HG02885 (cell line): Measurements from ENCODE around the gene XPO6.
"Not testable (repeated sequence)": the region's sequence is repeated elsewhere in the genome, so short reads cannot be mapped to it uniquely, and the experiment has no call there.

Experiments
- ATAC-seq: cut with Tn5 transposase; IDR thresholded peaks from one replicate; pipeline ENCODE4 v1.9.1; 2021; ENCODE audit warnings: mild to moderate bottlenecking; ENCODE audit not compliant: unreplicated experiment, poor library complexity

XPO6 gene

DNA sequence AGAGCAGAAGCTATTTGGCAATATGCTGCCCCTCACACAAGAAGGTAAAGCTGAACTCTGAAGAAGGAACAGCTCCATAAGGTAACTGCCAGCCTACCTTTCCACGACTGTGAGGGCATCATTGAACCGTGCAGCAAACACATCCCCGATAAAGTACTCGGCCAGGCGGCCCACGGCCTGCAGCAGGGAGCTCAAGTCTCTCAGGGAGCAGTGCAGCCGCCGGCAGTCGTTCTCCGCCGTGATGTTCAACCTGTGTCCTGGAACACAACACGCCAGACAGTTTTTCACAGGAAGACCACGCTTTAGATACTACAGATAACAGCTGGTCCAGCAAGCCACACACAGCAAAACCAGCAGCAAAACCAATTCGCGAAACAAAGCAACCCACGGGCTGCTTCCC, 86.2 kb downstream of the XPO6 start:
- ATAC-seq, result no peak

DNA sequence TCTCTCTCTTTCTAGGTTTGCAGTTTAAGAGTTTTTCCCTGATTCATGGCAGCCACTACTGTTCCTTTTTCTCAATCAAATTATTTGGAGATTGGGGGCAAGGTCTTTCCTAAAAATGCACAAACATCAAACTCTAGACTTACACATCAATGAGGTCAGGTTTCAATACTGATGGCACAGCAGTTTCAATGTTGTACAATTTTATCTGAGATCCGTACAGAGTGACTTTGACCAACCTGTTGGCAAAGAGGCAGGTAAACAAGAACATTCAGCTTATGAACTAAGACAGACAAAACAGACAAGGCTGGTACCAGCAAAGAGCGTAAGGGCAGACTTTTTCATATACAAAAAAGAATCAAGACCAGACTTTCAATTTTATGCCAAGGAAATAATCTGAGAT, 90.2 kb downstream of the XPO6 start:
- ATAC-seq, result no peak

DNA sequence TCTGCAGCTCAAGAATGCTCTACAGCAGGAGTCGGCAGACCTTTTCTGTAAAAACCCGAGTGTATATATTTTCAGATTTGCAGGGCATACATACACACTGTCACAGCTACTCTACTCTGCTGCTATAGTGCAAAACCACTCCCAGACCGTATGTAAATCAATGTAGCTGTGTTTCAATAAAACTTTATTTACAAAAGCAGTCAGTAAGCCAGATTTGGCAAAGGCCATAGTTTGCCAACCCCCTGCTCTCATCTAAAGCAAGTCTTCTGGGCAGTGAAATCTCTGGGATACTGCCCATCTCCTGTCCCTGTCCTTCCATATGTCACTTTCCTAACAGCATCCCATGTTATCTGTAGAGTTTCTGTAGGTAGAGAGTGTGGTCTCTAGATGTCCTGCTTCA, 91.0 kb downstream of the XPO6 start:
- no peak for ATAC-seq

DNA sequence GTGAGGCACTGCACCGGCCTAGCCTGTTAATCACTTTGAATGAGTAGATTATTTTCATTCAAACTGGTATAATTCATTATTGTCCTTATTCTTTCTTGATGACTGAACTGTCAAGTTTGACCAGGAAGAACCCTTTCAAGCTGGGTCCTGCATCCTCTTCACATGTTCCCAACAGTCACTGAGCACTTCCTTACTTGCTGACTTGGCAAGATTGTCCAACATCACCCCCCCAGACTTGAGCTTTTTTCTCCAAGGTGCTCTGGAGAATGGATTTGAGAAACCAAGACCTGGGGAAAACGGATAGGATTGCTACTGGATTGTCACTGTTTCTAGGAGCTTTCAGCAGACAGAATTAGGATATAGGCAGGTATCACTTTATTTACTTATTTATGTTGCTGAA, 93.1 kb downstream of the XPO6 start:
- no peak for ATAC-seq

DNA sequence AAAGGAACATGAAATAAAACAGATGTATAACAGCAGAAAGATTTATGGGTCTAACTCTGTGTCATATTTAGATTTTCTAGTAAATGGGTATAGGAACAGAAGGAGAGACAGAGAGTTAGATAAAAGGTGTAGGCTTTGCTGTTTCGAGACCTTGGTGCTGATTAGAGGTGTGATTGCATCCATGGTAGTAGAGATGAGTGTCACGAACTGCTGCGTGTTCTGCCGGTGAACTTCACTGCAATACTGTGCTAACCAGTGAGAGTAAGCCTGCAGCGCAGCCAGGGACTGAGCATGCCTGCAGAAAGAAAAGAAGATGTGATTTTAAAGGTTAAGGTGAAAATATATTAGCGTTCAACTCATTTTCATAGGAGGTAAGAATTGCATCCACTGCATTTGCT, 94.6 kb downstream of the XPO6 start:
- no peak for ATAC-seq

DNA sequence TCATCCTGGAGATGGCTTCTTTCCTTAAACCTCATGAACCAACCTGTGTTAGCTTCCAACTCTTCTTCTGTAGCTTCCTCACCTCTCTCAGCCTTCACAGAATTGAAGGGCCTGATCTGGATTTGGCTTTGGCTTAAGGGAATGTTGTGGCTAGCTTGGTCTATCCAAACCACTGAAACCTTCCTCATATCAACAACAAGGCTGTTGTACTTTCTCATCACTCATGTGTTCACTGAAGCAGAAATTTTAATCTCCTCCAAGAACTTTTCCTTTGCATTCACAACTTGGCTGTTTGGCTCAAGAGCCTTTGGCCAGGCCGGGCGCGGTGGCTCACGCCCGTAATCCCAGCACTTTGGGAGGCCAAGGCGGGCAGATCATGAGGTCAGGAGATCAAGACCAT, 95.9 kb downstream of the XPO6 start:
- ATAC-seq, result not testable (repeated sequence)

DNA sequence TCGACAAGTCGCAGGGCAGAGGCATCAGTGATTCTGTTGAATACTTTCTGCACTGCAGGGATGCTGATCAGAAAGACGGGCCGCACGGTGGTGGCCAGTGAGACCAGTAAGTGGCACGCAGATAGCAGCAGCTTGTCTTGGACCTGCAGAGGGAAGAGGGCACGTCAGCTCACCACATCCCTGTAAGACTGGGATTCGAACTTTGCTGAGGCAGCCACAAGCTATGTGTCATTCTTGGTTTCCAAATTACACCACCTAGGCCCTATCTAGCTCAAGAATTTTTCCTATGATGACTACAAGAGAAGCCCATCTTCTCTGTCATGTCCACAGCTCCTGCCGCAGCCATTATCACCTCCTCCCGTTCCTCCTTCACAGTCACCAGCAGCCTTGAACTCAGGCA, 98.9 kb downstream of the XPO6 start:
- ATAC-seq, result no peak

DNA sequence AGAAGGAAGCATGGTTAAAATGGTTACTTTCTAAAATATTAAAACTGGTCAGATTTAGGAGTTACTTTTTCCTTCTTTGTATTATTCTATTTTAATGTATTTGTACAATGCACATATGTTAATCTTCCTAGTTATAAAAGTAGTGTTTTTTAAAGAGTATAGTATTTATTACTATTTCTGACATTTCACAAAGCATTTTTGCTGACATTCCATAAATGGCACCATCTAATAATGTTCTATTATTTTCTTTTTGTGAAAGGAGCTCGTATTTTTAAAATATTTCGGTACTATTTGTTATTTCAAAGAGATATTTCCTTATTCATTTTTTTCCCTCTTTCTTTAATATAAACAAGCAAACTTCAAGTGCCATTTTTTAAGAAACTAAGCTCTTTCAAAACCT, 100.8 kb downstream of the XPO6 start:
- no peak for ATAC-seq

DNA sequence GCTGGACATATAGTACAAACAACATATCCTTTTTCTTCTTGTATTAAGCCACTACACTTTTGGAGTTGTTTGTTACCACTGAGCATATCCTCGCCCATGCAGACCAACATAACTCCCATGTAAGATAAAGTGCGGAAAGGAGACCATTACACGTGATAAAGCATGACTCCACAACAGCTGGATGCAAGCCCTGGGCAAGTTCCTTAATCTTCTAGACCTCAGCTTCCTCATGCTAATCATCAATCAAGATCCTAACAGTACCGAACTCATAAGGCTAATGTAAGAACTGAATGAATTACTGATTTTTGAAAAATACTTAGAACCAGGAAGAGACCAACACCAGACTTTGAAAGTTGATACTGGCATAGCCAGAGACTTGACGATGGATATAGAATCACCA, 101.3 kb downstream of the XPO6 start:
- ATAC-seq, result no peak

DNA sequence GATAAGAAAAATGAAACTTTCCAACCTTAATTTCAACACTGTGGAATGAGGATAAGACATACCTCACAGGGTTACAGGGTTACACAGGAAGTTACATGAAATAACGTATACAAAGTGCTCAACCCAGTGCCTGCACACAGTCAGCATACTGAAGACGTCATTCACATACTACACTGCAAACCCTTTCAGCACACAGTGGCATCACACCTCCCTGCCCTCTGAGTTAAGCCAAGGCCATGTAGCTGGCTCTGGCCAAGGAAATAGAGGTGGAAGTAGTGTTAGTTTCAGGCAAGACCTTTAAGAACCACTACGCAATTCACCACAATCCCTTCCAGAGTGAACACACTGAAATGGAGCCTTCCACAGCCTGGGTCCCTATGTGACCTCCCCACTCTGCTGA, 101.7 kb downstream of the XPO6 start:
- no peak for ATAC-seq

DNA sequence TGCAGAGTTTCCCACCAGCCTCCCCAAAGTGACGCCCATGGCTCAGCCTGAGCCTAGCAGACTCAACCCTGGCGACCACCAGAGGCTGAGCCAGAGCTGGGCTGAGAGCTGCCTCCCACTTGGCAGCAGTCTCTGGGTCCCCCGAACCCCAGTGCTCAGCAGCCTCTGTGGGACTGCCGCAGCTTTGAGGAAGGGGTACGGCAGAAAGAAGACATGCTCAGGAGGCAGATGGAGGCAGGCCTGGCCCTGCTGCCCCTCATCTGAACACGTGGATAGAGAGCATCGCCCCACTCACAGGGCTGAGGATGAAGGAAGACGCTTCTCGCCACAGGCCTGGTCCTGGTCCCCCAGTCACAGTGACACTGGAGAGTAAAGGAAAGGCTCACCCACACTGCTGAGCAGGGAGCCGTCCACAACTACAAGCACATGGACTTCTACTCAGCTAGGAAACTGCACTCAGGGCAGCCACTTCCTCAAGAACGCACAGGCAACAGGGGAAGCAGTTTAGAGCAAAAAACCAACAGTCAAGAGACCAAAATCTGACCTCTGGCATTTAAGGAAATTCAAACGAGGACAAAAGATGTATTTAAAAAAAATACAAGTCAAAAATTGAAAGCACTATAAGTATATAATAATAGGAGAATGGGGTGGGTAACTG, 103.0 kb downstream of the XPO6 start:
- no peak for ATAC-seq

DNA sequence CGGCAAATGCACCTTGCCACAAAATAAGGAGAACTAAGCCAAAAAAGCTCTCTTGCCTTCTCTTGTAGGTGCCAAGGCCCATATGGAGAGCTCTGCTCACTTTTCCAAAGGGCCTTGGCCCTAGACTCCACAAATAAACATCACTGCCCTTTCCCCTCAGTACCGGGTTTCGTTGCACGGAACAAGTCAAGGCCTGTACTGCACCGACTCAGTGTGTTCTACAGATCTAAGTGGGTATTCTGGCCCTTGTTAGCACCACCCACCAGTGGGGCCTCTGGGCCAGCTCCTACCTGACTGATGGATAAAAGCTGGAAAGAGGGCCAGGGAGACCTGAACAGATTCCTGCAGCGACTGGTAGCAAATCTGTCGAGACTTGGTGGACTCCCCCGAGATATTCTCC, 104.5 kb downstream of the XPO6 start:
- no peak for ATAC-seq

DNA sequence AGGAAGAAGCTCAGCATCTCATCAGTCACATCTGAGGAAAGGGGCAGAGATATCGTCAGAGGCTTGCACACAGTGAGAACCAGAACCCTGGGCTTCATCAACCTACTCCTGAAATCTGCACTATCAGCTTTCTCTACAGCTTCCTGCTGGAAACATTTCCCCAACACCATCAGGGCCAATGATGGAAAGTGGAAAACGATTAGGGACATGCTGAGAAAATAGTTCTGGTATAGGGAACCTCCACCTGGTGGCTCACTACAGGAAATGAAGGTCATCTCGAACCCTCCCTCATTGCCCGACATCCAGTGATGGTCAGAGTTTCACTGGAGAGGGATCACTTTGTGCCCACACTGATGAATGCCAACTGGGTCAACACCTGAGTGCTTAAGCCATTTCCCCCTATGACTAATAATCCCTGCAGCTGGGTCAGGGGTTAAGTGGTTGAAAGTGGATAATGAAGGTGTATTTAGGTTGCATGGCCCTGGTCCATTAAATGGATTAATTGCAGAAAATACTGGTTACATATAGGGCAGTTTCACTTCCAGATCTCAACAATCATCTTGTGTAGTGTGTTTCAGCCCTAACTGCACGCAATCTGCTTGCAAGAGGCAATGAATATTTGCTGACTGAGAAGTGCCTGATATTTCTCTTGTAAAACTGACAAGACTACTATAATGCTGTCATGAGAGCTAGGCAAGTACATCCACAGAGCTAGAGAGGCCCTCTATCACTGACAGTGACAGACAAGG, 105.1 kb downstream of the XPO6 start:
- no peak for ATAC-seq

DNA sequence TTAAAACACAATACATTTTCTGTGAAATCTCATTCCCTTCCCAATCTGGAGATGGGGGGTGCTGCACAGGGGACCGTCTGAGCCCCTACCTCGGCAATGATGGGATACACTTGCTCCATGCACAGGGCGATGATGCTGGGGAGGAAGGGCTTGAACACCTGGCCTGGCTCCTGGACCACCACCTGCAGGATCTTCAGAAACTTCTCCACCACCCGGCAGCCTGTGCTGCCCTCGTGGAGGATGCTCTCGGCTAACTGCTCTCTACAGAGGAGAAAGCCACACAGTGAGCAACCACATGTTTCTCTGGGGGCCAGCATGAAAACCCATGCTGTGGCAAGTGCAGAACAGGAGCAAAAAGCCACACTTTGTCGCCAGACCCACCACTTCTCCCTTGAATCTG, 105.8 kb downstream of the XPO6 start:
- ATAC-seq, result no peak

DNA sequence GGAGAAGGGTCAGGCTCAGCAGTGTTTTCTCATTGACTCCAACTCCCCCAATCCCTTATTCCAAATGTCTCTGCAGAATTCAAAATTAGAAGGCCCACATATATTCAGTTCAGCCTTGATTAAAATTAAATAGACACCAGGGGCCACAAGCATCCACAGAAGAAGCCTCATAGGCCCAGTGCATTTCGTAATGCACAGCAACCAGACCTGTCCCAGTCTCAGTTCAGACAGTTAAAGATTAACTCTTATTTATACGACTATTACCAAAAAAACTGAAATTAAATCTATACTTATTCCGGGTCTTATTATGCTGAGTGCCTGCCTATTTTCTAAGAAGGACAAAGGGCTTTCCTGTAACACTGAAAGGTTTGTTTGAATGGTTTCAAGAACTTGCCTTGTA, 106.5 kb downstream of the XPO6 start:
- no peak for ATAC-seq

DNA sequence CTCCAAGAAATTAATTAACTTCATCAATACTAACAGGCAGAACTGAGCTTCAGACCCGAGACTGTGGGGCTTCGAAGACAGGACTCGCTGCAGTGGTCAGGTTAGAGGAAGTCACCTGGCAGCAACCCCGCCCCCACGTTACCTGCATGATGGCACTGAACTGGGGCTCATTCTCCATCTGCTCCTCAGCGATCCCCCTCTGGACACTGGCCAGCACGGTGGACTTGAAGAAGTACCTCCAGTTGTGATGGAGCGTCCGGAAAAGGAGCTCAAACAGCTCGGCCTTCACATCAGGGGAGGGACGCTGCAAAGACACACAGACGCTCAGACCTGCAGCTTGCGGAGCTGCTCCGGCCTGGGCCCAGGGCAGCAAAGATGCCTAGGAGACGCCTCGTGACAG, 107.4 kb downstream of the XPO6 start:
- no peak for ATAC-seq

DNA sequence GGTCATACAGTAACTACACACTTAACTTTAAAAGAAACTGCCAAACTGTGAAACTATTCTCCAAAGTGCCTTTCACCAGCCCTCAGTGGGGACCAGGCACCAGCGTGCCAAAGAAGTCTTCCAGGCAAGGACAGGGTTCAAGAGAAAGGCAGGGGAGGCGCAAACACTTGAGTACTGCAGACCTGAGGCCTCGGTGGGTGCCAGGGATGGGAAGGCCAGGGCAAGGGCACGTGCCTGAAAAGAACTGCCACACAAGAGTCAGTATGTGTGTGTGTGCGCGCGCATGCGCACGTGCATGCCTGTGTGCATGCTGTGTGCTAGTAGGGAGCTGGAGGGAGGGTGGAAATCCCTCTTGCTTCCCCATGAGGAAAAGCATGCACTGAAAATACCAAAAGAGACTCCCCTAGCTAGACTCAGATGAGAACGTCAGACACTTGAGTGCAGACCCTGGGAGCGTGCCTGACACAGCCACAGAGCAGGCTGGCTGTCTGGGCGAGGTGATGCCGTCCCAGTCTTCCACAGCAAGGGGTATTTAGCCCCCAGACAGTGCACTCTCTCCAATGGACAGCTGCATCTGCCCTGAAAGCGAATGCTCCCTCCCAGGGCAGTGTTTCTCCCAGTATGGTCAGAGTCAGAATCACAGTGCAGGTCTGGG, 108.1 kb downstream of the XPO6 start:
- no peak for ATAC-seq

DNA sequence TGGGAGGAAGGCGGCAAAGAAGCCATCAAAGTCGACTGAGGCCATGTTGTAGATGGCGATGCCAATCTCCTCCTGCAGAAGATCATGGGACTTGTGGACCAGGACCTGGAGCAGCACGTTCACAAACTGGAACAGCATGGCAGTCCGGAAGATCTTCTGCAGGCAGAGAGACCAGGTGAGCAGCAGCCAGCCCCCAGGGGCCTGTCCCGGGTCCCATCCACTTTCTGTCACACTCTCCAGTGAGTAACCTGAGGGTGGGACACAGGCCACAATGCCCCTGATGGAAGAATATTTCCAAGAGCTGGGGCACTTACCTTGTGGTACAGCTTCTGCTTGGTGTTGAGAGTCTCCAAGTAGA, 110.3 kb downstream of the XPO6 start:
- no peak for ATAC-seq

DNA sequence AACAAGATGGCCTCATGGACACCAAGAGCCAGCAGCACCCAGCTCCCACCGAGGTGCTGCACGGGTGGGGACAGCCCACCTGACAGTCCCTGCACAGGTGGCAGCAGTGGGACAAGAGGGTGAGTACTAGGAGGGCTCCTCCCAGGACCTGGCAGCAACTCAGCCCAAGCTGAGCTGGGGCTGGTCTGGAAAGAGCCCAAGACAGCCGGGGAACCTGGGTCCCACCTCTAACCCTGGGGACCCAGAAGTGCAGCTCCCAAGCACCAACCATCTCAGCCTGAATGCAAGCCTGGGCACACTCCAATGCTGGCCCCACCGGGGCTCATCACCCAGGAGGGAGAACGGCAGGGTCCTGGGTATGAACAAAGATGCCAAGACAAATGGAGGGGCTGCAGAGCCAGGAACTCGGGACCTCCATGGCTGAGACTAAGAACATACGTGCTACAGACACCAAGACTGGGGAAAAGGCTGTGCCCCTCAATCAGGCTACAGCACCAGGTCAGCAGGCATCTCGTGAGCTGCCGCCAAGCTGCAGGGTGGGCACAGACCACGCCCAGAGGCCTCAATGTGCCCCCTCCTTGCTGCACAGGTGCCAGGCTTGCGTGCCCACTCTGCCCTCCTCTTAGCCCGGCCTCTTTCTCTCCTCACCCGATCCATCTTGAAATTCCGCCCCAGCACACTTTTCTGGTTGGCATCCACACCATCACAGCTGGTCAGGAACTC, 110.8 kb downstream of the XPO6 start:
- no peak for ATAC-seq

DNA sequence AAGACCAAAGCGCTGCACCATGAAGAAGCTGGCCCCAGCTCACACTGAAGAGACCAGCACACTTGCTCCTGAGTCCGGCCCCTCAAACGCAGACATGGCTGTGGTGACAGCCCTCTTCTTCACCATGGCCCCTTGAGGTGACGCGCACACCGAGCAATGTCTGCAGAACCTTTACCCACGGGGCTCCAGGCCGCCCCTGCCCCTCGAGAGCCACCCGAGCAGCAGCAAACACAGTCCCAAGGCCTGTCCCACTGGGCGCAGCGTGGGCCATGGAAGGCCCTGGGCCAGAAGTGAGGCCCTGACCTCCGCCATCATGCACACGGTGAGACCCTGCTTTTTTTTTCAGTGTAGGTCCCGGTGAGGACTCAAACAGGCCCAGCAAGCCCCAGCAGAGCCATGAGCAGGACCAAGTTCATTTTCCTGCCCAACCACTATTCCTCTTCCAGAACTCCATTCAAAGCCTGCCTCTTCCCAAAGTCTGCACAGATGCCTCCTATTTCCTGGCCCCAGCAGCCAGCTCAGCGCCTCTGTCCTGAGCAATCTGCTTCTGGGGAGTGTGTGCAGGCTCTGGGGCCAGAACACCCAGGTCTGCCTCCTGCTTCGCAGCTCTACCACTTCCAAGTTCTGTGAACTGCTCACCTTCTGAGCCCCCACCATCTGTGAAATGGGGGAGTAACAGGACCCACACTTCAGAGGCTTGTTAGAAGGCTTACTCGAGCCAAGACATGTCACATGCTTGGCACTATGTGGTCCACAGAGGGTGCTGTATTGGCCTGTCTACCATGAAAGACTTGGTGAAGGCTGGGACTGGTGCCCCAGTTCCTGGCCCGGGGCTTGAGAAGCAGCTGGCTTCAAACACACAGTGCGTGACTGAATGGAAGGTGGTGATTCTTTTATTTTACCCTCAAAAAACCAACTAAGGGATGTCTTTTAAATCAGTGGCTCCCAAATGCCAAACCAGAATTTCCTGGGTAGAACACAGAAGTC, 112.5 kb downstream of the XPO6 start:
- no peak for ATAC-seq
